ENCODE data around the gene SIGLEC8.

DNA sequence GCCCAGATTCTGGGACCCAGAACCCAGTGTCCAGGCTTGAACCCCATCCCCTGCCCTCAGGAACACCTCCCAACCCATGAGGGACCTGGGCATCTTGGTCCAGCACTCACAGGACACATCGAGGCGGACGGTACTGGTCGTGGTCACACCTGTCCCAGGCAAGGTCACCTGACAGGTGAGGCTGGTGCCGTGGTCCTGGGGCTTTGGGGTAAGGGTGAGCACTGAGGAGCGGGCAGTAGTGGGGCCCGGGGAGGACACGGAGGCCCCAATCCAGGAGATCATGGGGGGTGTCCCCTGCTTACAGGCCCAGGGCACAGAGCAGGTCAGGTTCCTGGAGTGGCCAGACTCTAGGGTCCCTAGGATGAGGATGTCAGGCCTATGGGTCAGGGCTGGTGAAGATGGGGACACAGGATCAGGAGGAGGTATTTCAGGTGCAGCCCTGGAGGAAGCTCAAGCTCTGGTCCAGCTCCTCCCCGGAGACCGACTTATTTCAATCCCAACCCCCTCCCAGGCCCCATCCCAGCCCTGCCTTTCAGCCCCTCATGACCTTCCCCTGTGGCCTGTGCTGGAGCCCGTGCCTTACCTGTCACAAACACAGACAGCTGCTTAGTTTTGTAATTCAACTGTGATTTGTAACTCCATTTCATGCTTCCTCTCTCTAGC is 772 bp downstream of the SIGLEC8 start:
- TF ChIP-seq MXI1 (IDR thresholded peaks at IDR 0.05; ENCODE audit: borderline replicate concordance, low read depth, low read length) = no peak
- no peak for TF ChIP-seq CEBPB (IDR thresholded peaks at IDR 0.05; ENCODE audit: low read depth, low read length)
- TF ChIP-seq, protein P1, sequence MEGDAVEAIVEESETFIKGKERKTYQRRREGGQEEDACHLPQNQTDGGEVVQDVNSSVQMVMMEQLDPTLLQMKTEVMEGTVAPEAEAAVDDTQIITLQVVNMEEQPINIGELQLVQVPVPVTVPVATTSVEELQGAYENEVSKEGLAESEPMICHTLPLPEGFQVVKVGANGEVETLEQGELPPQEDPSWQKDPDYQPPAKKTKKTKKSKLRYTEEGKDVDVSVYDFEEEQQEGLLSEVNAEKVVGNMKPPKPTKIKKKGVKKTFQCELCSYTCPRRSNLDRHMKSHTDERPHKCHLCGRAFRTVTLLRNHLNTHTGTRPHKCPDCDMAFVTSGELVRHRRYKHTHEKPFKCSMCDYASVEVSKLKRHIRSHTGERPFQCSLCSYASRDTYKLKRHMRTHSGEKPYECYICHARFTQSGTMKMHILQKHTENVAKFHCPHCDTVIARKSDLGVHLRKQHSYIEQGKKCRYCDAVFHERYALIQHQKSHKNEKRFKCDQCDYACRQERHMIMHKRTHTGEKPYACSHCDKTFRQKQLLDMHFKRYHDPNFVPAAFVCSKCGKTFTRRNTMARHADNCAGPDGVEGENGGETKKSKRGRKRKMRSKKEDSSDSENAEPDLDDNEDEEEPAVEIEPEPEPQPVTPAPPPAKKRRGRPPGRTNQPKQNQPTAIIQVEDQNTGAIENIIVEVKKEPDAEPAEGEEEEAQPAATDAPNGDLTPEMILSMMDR (conservative IDR thresholded peaks at IDR 0.05; ENCODE audit: low read depth, low read length) = no peak
- no peak for TF ChIP-seq POLR2A (IDR thresholded peaks at IDR 0.05; ENCODE audit: low read depth, low read length)
- TF ChIP-seq FOS (IDR thresholded peaks at IDR 0.05; ENCODE audit: low read depth, low read length) = no peak
- no peak for TF ChIP-seq BHLHE40 (IDR thresholded peaks at IDR 0.05; ENCODE audit: low read depth, low read length)
- no peak for TF ChIP-seq MAFK (IDR thresholded peaks at IDR 0.05; ENCODE audit: low read depth, low read length)
- TF ChIP-seq, protein P2, sequence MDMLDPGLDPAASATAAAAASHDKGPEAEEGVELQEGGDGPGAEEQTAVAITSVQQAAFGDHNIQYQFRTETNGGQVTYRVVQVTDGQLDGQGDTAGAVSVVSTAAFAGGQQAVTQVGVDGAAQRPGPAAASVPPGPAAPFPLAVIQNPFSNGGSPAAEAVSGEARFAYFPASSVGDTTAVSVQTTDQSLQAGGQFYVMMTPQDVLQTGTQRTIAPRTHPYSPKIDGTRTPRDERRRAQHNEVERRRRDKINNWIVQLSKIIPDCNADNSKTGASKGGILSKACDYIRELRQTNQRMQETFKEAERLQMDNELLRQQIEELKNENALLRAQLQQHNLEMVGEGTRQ (IDR thresholded peaks at IDR 0.05; ENCODE audit: low read depth, low read length) = no peak
- no peak for TF ChIP-seq RAD21 (IDR thresholded peaks at IDR 0.05; ENCODE audit: low read length)
- TF ChIP-seq MAZ (IDR thresholded peaks at IDR 0.05; ENCODE audit: borderline replicate concordance, low read depth, low read length) = no peak
- no peak for TF ChIP-seq RCOR1 (IDR thresholded peaks at IDR 0.05; ENCODE audit: insufficient replicate concordance, low read length)
- TF ChIP-seq NFE2L2 (IDR thresholded peaks at IDR 0.05; ENCODE audit: low read depth, low read length) = no peak
- no peak for TF ChIP-seq CHD1 (IDR thresholded peaks at IDR 0.05; ENCODE audit: low read depth, low read length)

Measured in IMR-90 (cell line).